GM18520 (cell line): ENCODE measurements around the gene C2CD2.

Source experiments
- ATAC-seq: cut with Tn5 transposase; IDR thresholded peaks from one replicate; pipeline ENCODE4 v1.9.1; 2021; ENCODE audit not compliant: unreplicated experiment

Gene C2CD2

GRCh38 chr21:41914965-41915364 lies 38.9 kb downstream of the C2CD2 start:
- no peak for ATAC-seq

- no peak for ATAC-seq
Measured at GRCh38 chr21:41914358-41914757, 39.5 kb downstream of the C2CD2 start.

- ATAC-seq: no peak
Measured at GRCh38 chr21:41913230-41913629, 40.6 kb downstream of the C2CD2 start.

- ATAC-seq: no peak
Measured at GRCh38 chr21:41908829-41909228, 45.0 kb downstream of the C2CD2 start.

- ATAC-seq: no peak
Measured at GRCh38 chr21:41907496-41908258, 46.1 kb downstream of the C2CD2 start.

GRCh38 chr21:41906770-41907169 lies 47.0 kb downstream of the C2CD2 start:
- no peak for ATAC-seq

GRCh38 chr21:41903559-41904351 lies 50.1 kb downstream of the C2CD2 start:
- ATAC-seq: no peak

GRCh38 chr21:41902946-41903345 lies 50.9 kb downstream of the C2CD2 start:
- no peak for ATAC-seq

- no peak for ATAC-seq
Measured at GRCh38 chr21:41901782-41902181, 52.0 kb downstream of the C2CD2 start.

- ATAC-seq: no peak
Measured at GRCh38 chr21:41901099-41901498, 52.7 kb downstream of the C2CD2 start.

- ATAC-seq: no peak
Measured at GRCh38 chr21:41900401-41900800, 53.4 kb downstream of the C2CD2 start.

GRCh38 chr21:41899426-41900202 lies 54.2 kb downstream of the C2CD2 start:
- ATAC-seq: no peak

- no peak for ATAC-seq
Measured at GRCh38 chr21:41898998-41899397, 54.8 kb downstream of the C2CD2 start.

- no peak for ATAC-seq
Measured at GRCh38 chr21:41897700-41898099, 56.1 kb downstream of the C2CD2 start.

GRCh38 chr21:41897047-41897669 lies 56.7 kb downstream of the C2CD2 start:
- ATAC-seq: no peak

- no peak for ATAC-seq
Measured at GRCh38 chr21:41895643-41896493, 58.0 kb downstream of the C2CD2 start.

- no peak for ATAC-seq
Measured at GRCh38 chr21:41894922-41895557, 58.8 kb downstream of the C2CD2 start.

- ATAC-seq: no peak
Measured at GRCh38 chr21:41894511-41894910, 59.3 kb downstream of the C2CD2 start.

- no peak for ATAC-seq
Measured at GRCh38 chr21:41892726-41893125, 61.1 kb downstream of the C2CD2 start.

GRCh38 chr21:41891132-41891531 lies 62.7 kb downstream of the C2CD2 start:
- ATAC-seq: no peak
